CD14-positive monocyte (primary cell): Measurements from ENCODE around the gene TOMM20. TPM values are rescaled to one million over a fixed set of nuclear protein-coding genes. Genes with fewer than 3 reads are reported as not detected.

Experiments used
- DNase-seq, 3 donors: peaks; one replicate each; pipeline ENCODE4 v3.0.0-alpha.2; 2011 to 2022
- H2AFZ ChIP-seq: 2 replicates; pipeline ENCODE4 v1.6.0; 2012; ENCODE audit warnings: mild to moderate bottlenecking, low read depth, low read length, inconsistent platforms; ENCODE audit not compliant: insufficient read depth, poor library complexity, severe bottlenecking
- H3K27ac ChIP-seq, 2 donors: 1 replicate in 1 of 2; 2 replicates in 1 of 2; pipeline ENCODE4 v1.5.1; 2012 to 2013; ENCODE audit warnings: low read length in 2 of 2, control low read depth in 1 of 2, inconsistent platforms in 1 of 2, low read depth in 1 of 2, mild to moderate bottlenecking in 1 of 2
- H3K27me3 ChIP-seq, 2 donors: one replicate each; pipeline versions ENCODE4 v1.6.0 to v1.6.1; 2011 to 2013; ENCODE audit warnings: low read length in 2 of 2; ENCODE audit not compliant: control insufficient read depth in 2 of 2, insufficient read depth in 2 of 2
- H3K36me3 ChIP-seq, 2 donors: replicated peaks in 1 of 2; 1 replicate in 1 of 2; 2 replicates in 1 of 2; pipeline versions ENCODE4 v1.5.1 to v1.6.1; 2012 to 2013; ENCODE audit warnings: low read length in 2 of 2, control low read depth in 1 of 2, inconsistent platforms in 1 of 2, mild to moderate bottlenecking in 1 of 2; ENCODE audit not compliant: insufficient read depth in 2 of 2, control insufficient read depth in 1 of 2
- H3K4me1 ChIP-seq, 2 donors: 1 replicate in 1 of 2; 2 replicates in 1 of 2; pipeline versions ENCODE4 v1.5.1 to v1.6.1; 2012 to 2013; ENCODE audit warnings: low read length in 2 of 2, control low read depth in 1 of 2, inconsistent platforms in 1 of 2, mild to moderate bottlenecking in 1 of 2, moderate library complexity in 1 of 2; ENCODE audit not compliant: insufficient read depth in 2 of 2, control insufficient read depth in 1 of 2
- H3K4me2 ChIP-seq: replicated peaks from 2 replicates; pipeline ENCODE3; 2012; ENCODE audit warnings: low read length, moderate library complexity, mild to moderate bottlenecking; ENCODE audit not compliant: poor library complexity, severe bottlenecking; ENCODE audit errors: extremely low read depth
- H3K4me3 ChIP-seq, 3 experiments: fragments of 200-600 bp in 1 of 3; sonication (generic) in 1 of 3; replicated peaks in 1 of 3; 1 replicate in 2 of 3; 2 replicates in 1 of 3; pipeline ENCODE4 v1.5.1; 2011 to 2013; ENCODE audit warnings: low read length in 3 of 3, mild to moderate bottlenecking in 3 of 3, control low read depth in 2 of 3, low read depth in 2 of 3, inconsistent platforms in 1 of 3, moderate library complexity in 1 of 3
- H3K79me2 ChIP-seq: 2 replicates; pipeline ENCODE4 v1.6.0; 2012; ENCODE audit warnings: mild to moderate bottlenecking, control low read depth, inconsistent platforms, low read length, moderate library complexity; ENCODE audit not compliant: insufficient read depth
- H3K9ac ChIP-seq: 2 replicates; pipeline ENCODE4 v1.6.0; 2017; ENCODE audit warnings: low read length, mild to moderate bottlenecking; ENCODE audit not compliant: insufficient read depth, poor library complexity, severe bottlenecking
- H3K9me3 ChIP-seq, 2 donors: replicated peaks in 1 of 2; 1 replicate in 1 of 2; 2 replicates in 1 of 2; pipeline versions ENCODE4 v1.5.1 to v1.6.1; 2012 to 2013; ENCODE audit warnings: low read length in 2 of 2, control low read depth in 1 of 2; ENCODE audit not compliant: control insufficient read depth in 1 of 2, insufficient read depth in 1 of 2
- H4K20me1 ChIP-seq: 2 replicates; pipeline ENCODE4 v1.6.0; 2012; ENCODE audit warnings: mild to moderate bottlenecking, low read length, control low read depth, moderate library complexity; ENCODE audit not compliant: insufficient read depth
- H3K27ac Mint-ChIP-seq, 7 donors: one replicate each; pipeline ENCODE4 v1.8.0; 2020; ENCODE audit warnings: mild to moderate bottlenecking in 7 of 7, mixed read lengths in 7 of 7, moderate library complexity in 6 of 7, inconsistent platforms in 2 of 7
- H3K27me3 Mint-ChIP-seq, 3 donors: one replicate each; pipeline ENCODE4 v1.8.0; 2021 to 2022; ENCODE audit warnings: low read depth in 3 of 3, mild to moderate bottlenecking in 3 of 3, mixed read lengths in 3 of 3, moderate library complexity in 3 of 3, inconsistent platforms in 1 of 3
- H3K36me3 Mint-ChIP-seq, 2 donors: one replicate each; pipeline ENCODE4 v1.8.0; 2020; ENCODE audit warnings: mixed read lengths in 2 of 2, inconsistent platforms in 1 of 2, mild to moderate bottlenecking in 1 of 2
- H3K4me1 Mint-ChIP-seq: one replicate; pipeline ENCODE4 v1.8.0; 2020; ENCODE audit warnings: mild to moderate bottlenecking, mixed read lengths
- H3K4me3 Mint-ChIP-seq, 2 donors: one replicate each; pipeline ENCODE4 v1.8.0; 2020; ENCODE audit warnings: mild to moderate bottlenecking in 2 of 2, mixed read lengths in 2 of 2, moderate library complexity in 1 of 2
- H3K9me3 Mint-ChIP-seq, 7 donors: one replicate each; pipeline ENCODE4 v1.8.0; 2020 to 2022; ENCODE audit warnings: mixed read lengths in 7 of 7, mild to moderate bottlenecking in 6 of 7, moderate library complexity in 6 of 7, inconsistent platforms in 2 of 7
- CTCF ChIP-seq: fragments of 200-600 bp; IDR thresholded peaks from one replicate; pipeline ENCODE4 v1.8.0; 2022; ENCODE audit warnings: antibody characterized with exemption, mild to moderate bottlenecking
- WGBS: methylation state at CpG from one replicate; pipeline ENCODE4 v1.1.5; 2013; ENCODE audit warnings: missing lambda C conversion rate; ENCODE audit not compliant: insufficient coverage; 5-methylcytosine and 5-hydroxymethylcytosine counted together
- intact Hi-C, 2 donors: fragments of 100-400 bp; cut with micrococcal nuclease; formaldehyde crosslinking; loops; one replicate each; pipeline versions ENCODE4 v1.15.0 to v1.15.1; 2023
- polyA plus RNA-seq, 3 donors: library from polyadenylated mRNA; depleted of rRNA in 1 of 3; unstranded in 2 of 3; stranded (reverse) in 1 of 3; fragments of 300-500 nt in 2 of 3; fragments of >200 nt in 1 of 3; fragmentation: Illumina TruSeq in 2 of 3; gene quantifications; 1 replicate in 2 of 3; 2 replicates in 1 of 3; pipeline ENCODE4 v1.2.3, GENCODE V29; 2012 to 2021

The TOMM20 gene
- polyA plus RNA-seq, 3 donors, result 26.5 to 34.8 (median 31.5) TPM

DNA sequence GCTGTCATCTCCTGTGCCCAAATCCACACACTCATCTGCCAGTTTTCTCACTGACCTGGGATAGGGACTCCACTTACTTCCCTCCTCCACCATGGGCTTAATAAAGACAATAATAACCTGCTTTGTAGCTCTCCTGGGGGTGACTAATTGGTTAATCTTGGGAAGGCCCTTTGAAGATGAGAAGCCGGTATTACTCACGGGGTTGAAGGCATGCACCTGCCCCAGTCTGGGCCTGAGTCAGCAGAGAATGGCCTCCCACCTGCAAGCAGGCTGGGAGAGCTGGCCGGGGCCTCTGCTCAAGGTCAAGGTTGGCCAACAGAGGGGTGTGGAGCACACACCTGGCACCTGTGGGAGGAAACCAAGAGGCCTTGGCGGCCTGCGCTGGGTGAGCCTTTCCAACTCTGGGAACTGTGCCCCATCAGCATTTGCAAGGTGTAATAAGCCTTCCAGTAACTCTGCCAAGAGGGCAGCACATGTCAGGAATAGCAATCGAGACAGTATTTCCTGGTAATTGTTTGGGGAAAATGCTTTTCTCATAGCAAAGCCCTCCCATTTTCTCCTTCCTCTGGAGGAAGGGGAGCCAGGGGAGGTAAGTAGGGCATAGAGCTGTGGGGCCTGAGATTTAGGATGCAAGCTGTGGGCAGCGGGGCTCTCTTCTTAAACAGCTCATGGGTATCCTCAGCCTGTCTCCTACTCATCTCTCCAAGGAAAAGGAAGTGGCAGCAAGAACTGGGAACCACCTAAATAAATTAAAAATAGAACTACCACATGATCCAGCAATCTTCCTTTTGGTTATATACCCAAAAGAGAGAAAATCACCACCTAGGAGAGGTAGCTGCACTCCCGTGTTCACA is 49.0 kb downstream of the TOMM20 start:
- peak; percentile 61 to 84 (median 61) for DNase-seq
- Mint-ChIP-seq H3K4me1 (peaks cover 31% of the 10 kb centered on the region), H3K27ac (peak overlapping the region in 3 of 7 donors; percentile 52 to 87 (median 87)), H3K4me3 (peak overlapping the region; percentile 30 to 35), H3K36me3 (peaks cover 0 to 16% of the 10 kb centered on the region in 2 donors), H3K9me3 (peaks cover 0 to 2% (median 0%) of the 10 kb centered on the region in 7 donors), H3K27me3 (peaks cover 0 to 2% (median 0%) of the 10 kb centered on the region in 3 donors)
- intact Hi-C loops, result loop anchor here (5.0 to 10.0 kb wide), 5 partner anchors 67 to 477 kb away; partner anchors contain the start of gene IRF2BP2 (in 1 of the 2)
- H3K27me3 ChIP-seq, result no peaks in the 10 kb centered on the region
- peaks cover 4% of the 10 kb centered on the region for H3K79me2 ChIP-seq
- no peak overlapping the region for H2AFZ ChIP-seq
- peak overlapping the region; percentile 32 to 80 for H3K27ac ChIP-seq
- no peaks in the 10 kb centered on the region for H4K20me1 ChIP-seq
- no peak overlapping the region for H3K9ac ChIP-seq
- H3K4me1 ChIP-seq, result peaks cover 68 to 92% of the 10 kb centered on the region in 2 donors
- H3K9me3 ChIP-seq, result no peaks in the 10 kb centered on the region
- WGBS, result 25% methylated on average over 2 of the region's 8 CpGs
- peak overlapping the region in 1 of 3 experiments; percentile 18 for H3K4me3 ChIP-seq
- TF ChIP-seq CTCF, result no peak
- H3K4me2 ChIP-seq, result peak overlapping the region; percentile 30
- no peaks in the 10 kb centered on the region for H3K36me3 ChIP-seq

DNA sequence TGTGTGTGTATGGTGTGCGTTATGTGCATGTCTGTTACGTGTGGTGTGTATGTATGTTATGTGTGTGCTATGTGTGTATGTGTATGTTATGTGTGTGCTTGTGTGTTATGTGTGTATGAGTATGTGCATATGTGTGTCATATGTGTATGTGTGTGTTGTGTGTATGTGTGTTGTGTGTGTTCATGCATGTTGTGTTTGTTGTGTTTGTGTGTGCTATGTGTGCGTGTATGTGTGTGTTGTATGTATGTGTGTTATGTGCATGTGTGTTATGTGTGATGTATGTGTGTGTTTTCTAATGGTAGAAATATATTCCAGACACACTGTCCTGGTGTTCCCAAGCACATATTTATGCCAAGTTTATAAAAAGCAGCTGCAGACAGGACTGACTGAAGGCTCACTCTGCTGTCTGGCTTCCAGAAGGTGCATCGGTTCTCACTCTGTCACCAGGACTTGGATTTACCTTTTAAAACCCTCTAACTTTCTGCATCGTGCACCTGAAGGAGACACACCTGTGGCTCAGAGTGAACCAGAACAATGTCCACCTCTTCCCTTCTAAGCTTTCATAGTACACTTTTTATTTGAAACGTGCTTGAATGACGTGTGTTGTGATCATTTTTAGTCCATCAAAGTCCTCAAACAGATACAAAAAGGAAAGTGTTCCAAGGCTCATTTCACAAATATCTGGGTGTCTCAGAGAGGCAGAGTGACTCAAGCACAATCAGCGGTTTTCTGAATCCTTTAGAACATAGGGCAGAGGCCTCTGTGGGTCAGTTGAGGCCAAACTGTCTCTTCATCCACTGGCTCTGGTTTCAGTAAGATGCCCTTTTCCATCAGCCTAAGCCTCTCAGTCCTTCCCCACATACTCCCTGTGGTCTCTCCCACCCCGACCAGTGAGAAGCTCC is 49.9 kb downstream of the TOMM20 start:
- peaks cover 0 to 20% of the 10 kb centered on the region in 2 donors for H3K36me3 Mint-ChIP-seq
- Histone ChIP-seq H3K79me2 (peaks cover 4% of the 10 kb centered on the region), H3K4me3 (no peak overlapping the region), H3K36me3 (no peaks in the 10 kb centered on the region), H3K27me3 (no peaks in the 10 kb centered on the region), H2AFZ (no peak overlapping the region), H3K9ac (no peak overlapping the region), H3K9me3 (no peaks in the 10 kb centered on the region), H4K20me1 (no peaks in the 10 kb centered on the region), H3K4me1 (peaks cover 73 to 97% of the 10 kb centered on the region in 2 donors), H3K27ac (peak overlapping the region in 1 of 2 donors; percentile 80), H3K4me2 (no peak overlapping the region)
- no peak for TF ChIP-seq CTCF
- DNase-seq, result peak in 1 of 3 donors; percentile 38
- H3K4me1 Mint-ChIP-seq, result peaks cover 36% of the 10 kb centered on the region
- no peak overlapping the region for H3K27ac Mint-ChIP-seq
- intact Hi-C loops, result loop anchor here in 1 of 2 donors (5.0 to 10.0 kb wide), 3 partner anchors 211 to 466 kb away; partner anchors contain the start of gene IRF2BP2
- peaks cover 0 to 2% (median 0%) of the 10 kb centered on the region in 7 donors for H3K9me3 Mint-ChIP-seq
- H3K27me3 Mint-ChIP-seq, result peaks cover 0 to 2% (median 0%) of the 10 kb centered on the region in 3 donors
- H3K4me3 Mint-ChIP-seq, result no peak overlapping the region
- WGBS, result 84% methylated on average over 5 of the region's 9 CpGs
